AG09319 (cell line): ENCODE measurements around the gene TRIM28.
"Not testable (repeated sequence)": the region's sequence is repeated elsewhere in the genome, so short reads cannot be mapped to it uniquely, and the experiment has no call there.

Experiments
- DNase-seq: peaks from one replicate; pipeline ENCODE4 v3.0.0-alpha.2; 2010; ENCODE audit warnings: low read depth; ENCODE audit errors: extremely low read depth
- TF ChIP-seq, protein P1 (sequence below): IDR thresholded peaks from 2 replicates; pipeline ENCODE4 v1.5.1; 2011; ENCODE audit warnings: low read depth, mild to moderate bottlenecking, inconsistent platforms, low read length, moderate library complexity

The TRIM28 gene

GRCh38 chr19:58543826-58544590 lies at the start of gene TRIM28:
Gene TRIM28, plus strand, starts transcription at chr19:58544064. Its CDS starts 694 bp downstream, at chr19:58544758.
- DNase-seq, result peak; percentile 98
- TF ChIP-seq, protein P1, sequence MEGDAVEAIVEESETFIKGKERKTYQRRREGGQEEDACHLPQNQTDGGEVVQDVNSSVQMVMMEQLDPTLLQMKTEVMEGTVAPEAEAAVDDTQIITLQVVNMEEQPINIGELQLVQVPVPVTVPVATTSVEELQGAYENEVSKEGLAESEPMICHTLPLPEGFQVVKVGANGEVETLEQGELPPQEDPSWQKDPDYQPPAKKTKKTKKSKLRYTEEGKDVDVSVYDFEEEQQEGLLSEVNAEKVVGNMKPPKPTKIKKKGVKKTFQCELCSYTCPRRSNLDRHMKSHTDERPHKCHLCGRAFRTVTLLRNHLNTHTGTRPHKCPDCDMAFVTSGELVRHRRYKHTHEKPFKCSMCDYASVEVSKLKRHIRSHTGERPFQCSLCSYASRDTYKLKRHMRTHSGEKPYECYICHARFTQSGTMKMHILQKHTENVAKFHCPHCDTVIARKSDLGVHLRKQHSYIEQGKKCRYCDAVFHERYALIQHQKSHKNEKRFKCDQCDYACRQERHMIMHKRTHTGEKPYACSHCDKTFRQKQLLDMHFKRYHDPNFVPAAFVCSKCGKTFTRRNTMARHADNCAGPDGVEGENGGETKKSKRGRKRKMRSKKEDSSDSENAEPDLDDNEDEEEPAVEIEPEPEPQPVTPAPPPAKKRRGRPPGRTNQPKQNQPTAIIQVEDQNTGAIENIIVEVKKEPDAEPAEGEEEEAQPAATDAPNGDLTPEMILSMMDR, result no peak

- no peak for DNase-seq
- TF ChIP-seq, protein P1, result no peak
These were observed 46.2 kb upstream of the TRIM28 start for GRCh38 chr19:58497634-58498170.

GRCh38 chr19:58498316-58499020 lies 45.4 kb upstream of the TRIM28 start:
- no peak for DNase-seq
- TF ChIP-seq, protein P1, result no peak

GRCh38 chr19:58499021-58499927 lies 44.6 kb upstream of the TRIM28 start:
- peak; percentile 98 for DNase-seq
- TF ChIP-seq, protein P1, result peak; percentile 41

GRCh38 chr19:58500242-58500641 lies 43.6 kb upstream of the TRIM28 start:
- TF ChIP-seq, protein P1, result no peak
- DNase-seq, result no peak

GRCh38 chr19:58507602-58508223 lies 36.2 kb upstream of the TRIM28 start:
- not testable (repeated sequence) for DNase-seq

GRCh38 chr19:58509731-58510083 lies 34.2 kb upstream of the TRIM28 start:
- TF ChIP-seq, protein P1, result no peak
- no peak for DNase-seq
